ENCODE data around the gene DOHH.

The DOHH gene, protein sequence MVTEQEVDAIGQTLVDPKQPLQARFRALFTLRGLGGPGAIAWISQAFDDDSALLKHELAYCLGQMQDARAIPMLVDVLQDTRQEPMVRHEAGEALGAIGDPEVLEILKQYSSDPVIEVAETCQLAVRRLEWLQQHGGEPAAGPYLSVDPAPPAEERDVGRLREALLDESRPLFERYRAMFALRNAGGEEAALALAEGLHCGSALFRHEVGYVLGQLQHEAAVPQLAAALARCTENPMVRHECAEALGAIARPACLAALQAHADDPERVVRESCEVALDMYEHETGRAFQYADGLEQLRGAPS

DNA sequence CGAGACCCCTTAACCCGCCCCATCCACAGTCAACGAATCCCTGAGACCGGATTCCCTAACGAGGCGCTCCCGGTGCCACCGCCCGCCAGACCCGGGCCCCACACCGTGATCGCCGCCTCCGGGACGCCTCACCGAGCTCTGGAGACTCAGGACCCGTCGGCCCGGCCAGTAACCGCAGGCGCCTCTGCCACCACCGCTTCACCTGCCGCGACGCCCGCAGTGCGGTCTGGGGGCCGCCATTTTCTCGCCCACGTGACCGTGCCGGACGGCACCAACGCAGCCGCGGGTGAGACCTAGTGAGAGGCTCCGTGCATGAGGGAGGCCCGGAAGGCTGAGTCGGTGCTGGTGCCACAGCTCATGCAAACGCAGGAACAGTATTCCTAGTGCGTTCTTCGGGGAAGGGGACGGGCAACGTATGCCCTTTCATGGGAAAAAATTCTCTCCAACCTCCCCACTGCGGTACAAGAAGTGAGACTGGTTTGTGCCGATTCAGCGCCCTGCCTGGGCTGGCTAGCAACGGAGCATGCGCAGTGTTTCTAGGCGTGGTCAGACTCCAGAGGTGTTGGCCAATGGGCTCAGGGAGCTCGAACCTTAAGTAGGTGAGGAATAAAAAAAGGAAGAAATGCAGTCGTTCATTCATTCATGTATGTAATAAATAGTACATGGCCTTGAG is at the start of gene DOHH:
Gene DOHH (minus strand): TSS at position 246 of the 673 bp plus-strand sequence. CDS start 3,860 bp downstream, outside the sequence.
- in situ Hi-C loops (cut with HindIII; ENCODE audit: low sequenced_read_pairs), result no loop called here

DNA sequence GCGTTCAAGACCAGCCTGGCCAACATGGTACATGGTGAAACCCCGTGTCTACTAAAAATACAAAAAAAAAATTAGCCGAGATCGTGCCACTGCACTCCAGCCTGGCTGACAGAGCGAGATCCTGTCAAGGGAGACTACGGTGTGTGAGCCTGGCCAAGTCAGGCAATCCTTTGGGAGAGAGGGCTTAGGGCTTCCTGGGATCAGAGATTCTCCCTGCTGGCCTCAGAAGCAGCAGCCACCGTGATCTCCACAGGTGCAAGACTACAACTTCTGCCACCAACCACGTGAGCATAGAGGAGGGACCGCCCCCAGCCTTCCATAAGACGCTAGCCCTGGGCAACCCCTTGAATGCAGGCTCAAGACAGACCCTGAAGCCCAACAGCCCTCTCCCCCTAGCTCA is 49.3 kb upstream of the DOHH start:
- in situ Hi-C loops (cut with HindIII; ENCODE audit: low sequenced_read_pairs), result no loop called here

DNA sequence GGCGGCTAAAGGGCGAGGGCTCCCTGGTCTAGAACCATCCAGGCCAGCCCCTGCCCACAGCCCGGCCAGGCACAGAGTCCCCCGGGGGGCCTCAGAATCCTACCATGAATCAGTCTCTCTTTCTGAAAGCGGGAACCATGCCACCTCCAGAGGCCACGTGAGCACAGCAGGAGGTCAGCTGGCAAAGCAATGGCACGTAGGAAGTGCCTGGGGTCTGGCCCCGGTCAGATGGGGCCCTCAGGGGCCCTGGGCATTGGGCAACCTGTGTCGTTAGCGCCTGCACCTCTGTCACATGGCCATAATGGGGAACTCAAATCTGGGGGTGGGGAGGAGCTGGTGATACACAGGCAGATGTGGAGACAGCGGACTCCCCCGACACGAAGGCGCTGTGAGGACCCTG is 48.1 kb upstream of the DOHH start:
- in situ Hi-C loops (cut with HindIII; ENCODE audit: low sequenced_read_pairs), result no loop called here

DNA sequence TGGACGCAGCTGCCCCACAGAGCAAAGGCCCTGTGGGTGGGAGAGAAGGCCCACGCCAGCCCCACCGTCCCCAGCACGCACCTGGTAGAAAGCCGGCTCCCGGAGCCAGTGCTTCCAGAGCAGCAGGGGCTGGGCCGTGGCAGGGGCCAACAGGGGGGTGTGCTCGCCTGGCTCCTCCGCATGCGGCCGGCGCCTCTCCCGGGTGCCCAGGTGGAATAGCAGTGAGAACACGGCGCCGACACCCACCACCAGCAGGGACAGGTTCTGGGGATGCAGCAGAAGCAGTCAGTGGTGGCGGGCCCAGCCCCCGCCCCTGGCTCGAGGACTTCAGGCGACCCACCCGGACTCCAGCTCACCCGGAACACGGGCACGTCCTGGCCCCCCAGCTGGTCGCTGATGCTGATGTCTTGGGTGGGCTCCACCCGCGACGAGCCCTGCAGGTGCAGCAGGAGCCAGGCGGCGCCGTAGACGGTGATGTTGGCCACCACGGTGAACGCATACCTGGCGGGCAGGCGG is 47.4 kb upstream of the DOHH start:
- in situ Hi-C loops (cut with HindIII; ENCODE audit: low sequenced_read_pairs), result no loop called here

DNA sequence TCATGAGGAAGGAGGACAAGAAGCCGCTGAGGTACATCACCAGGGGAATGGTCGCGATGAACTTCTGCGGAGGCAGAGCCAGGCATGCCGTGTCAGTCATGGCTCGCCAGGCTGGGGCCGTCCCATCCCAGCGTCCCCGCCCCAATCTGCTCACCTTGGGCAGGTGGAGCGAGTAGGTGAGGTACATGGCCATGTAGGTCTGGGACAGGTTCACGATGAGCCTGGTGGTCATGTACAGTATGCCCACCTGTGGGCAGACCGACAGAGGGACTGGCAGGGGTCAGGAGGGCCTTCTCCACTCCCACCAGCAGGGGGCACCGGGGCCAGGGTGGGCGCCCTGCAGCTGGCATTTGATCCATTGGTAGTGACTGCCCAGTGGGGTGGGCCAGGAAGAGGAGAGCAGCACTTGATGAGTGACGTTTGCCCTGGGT is 46.8 kb upstream of the DOHH start:
- in situ Hi-C loops (cut with HindIII; ENCODE audit: low sequenced_read_pairs), result no loop called here

DNA sequence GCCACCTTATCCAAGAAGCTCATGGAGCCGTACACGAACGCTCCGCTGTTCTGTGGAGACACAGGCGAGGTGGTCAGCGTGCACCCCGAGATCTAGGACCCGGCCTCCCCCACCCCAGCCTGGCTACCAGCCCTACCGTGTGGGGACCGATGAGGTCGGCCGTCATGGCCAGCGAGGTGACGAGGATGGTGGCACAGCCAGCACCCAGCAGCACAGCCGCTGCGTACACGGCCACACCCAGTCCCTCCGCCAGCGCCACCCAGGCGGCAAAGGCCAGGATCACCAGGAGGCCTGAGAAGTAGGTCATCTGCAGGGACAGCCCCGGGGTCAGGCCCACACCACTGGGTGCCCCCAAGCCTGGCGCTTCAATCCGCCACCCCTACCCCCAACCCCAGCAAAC is 45.6 kb upstream of the DOHH start:
- in situ Hi-C loops (cut with HindIII; ENCODE audit: low sequenced_read_pairs), result no loop called here

DNA sequence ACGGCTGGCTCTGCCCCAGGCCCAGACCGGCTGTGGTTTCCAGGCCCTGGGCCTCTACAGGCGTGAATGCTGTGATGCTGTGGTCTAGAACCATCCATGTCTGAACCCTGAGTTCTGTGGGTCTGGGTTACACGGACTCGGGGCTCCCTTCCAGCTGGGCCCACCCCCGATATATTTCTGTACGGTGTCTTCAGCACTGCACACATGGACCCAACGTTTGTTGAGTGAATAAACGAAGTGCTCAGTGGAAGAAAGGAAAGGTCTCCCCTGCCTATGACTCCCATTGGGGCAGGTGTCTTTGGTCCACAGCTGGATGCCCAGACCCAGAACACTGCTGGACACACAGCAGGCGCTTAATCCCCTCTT is 45.2 kb upstream of the DOHH start:
- in situ Hi-C loops (cut with HindIII; ENCODE audit: low sequenced_read_pairs), result no loop called here

DNA sequence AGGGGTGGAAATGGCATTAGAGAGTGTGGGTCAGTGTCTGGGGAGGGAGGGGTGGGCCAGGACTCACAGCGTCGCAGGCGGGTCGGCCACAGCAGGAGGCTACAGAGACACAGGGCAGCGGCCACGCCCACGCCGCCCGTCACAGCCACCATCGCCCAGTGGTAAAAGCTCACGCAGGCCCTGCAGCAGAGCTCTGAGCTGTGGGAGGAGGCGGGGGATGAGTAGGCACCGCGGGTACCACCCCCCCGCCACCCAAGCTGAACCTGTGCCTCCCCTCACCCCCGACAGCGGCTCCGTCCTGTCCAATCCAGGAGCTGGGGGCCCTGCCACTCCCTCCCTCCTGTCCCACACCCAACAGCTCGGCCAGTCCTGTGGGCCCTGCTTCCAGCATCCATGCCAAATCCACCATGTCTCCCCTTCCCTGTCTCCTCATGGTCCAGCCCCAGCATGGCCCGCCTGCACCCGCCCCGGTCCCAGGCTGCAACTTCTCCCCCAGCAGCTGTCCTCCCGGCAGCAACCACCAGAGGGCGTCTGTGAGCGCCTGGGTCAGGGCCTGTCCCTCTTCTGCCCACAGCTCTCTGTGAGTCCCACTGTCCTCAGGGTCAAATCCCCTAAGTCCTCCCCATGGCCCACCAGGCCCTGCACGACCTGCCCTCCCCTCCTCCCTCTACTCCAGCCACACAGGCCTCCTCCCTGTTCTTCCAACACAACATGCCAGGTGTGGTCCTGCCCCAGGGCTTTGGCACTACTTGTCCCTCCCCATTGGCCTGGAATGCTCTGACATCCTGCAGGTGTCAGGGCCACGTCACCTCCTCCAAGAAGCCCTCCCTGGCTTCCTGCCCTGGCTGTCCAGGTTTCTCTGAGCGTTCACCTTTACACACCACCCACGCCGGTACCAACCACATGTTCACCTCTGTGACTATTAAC is 44.5 kb upstream of the DOHH start:
- in situ Hi-C loops (cut with HindIII; ENCODE audit: low sequenced_read_pairs), result no loop called here

DNA sequence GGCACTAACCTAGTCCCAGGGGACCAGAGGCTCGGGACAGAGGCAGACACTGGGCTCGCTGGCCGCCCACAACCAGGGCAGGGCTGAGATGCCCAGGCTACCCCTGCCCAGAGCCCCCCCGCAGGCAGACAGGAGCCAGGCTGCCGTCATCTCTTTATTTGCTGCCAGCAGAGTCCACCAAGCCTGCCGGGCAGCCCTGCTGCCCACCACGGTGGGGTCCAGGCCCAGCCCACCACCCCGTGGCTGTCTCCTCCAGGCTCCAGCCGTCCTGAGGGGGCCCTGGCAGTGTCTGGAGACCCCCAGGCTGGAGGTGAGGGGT is 43.5 kb upstream of the DOHH start:
- in situ Hi-C loops (cut with HindIII; ENCODE audit: low sequenced_read_pairs), result no loop called here

DNA sequence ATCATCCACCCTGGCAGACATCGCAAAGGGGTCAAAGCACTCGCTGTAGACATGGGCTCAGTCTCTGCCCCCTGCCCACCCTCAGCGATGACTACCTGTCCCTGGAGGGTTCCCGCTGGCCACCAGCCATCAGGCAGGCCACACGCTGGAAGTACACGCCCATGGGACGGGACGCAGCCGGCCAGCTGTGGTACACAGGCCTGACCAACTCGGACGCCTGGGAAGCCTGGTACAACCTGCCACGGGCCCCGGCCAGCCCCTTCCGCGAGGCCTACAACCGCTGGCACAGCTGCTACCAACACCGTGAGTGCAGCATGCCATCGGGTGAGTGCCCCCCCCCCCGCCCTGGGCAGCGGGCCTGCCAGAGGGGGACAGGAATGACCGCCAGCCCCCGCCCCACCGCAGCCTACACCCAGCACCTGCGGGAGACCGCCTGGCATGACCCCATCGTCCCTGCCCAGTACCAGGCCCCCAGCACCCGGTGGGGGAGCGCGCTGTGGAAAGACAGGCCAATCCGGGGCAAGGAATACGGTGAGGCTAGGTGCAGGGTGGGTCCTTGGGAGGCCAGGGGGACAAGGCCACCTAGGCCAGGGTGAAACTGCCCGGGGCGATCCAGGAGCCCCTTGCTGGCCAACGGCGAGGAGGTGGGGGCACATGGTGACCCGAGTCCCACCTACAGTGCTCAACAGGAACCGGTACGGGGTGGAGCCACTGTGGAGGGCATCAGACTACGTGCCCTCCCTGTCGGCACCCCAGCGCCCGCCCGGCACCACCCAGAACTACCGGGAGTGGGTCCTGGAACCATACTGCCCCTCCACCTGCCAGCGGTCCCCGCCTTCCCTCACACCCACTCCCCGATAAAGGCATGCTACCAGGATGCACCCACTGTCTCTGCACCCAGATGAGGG is 42.9 kb upstream of the DOHH start:
- in situ Hi-C loops (cut with HindIII; ENCODE audit: low sequenced_read_pairs), result no loop called here

DNA sequence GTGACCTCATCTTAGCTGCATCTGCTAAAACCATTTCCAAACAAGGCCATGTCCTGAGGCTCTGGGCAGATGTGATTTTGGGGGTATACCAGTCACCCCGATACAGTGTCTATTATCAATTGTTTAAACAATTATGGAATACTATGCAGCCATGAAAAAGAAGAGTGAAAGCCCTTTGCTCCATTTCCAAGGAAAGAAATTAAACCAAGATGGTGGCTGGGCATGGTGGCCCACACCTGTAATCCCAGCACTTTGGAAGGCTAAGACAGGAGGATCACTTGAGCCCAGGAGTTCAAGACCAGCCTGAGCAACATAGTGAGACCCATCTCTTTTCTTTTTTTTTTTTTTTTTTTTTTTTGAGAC is 39.3 kb upstream of the DOHH start:
- in situ Hi-C loops (cut with HindIII; ENCODE audit: low sequenced_read_pairs), result loop anchor here (5.0 kb wide), 2 partner anchors 38 to 88 kb away; partner anchors contain the start of gene CACTIN

DNA sequence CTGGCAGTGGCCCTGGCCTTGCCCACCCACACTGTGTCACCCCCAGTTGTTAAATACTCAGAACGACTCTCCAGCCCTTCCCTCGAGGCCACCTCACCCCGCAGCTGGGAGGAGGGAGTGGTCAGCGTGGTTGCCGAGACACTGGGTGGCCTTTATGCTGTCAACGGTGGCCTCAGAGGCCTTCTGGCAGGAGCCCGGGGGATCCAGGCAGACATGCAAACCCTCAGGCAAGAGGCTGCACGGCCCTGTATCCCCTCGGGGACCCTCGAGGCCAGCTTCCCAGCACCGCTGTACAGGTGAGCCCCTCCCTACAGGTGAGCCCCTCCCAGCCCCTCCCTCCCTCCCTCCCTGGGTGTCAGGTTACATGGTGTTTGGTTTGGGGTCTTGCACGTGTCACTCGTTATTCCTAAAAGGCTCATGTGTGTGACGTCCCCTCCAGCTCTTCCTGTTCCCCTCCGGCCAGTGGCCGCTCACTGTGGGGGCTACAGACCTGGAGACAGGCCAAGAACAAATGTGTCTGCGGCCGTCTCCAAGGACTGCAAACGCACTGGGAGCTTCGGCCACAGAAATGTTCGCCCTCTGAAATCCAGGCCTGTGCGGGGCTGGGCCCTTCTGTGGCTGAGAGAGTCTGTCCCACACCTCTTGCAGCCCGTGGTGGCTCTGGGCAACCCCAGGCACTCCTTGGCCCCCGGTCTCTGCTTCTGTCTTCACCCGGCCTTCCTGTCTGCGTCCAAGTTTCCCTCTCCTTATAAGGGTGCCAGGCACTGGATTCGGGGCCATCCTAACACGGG is 38.7 kb upstream of the DOHH start, which contains the start of gene TEKTIP1:
Gene TEKTIP1 (plus strand): TSS at position 210 of the 791 bp plus-strand sequence. CDS start 4 bp downstream, at position 214.
- in situ Hi-C loops (cut with HindIII; ENCODE audit: low sequenced_read_pairs), result loop anchor here (5.0 kb wide), 2 partner anchors 38 to 88 kb away; partner anchors contain the start of gene CACTIN

DNA sequence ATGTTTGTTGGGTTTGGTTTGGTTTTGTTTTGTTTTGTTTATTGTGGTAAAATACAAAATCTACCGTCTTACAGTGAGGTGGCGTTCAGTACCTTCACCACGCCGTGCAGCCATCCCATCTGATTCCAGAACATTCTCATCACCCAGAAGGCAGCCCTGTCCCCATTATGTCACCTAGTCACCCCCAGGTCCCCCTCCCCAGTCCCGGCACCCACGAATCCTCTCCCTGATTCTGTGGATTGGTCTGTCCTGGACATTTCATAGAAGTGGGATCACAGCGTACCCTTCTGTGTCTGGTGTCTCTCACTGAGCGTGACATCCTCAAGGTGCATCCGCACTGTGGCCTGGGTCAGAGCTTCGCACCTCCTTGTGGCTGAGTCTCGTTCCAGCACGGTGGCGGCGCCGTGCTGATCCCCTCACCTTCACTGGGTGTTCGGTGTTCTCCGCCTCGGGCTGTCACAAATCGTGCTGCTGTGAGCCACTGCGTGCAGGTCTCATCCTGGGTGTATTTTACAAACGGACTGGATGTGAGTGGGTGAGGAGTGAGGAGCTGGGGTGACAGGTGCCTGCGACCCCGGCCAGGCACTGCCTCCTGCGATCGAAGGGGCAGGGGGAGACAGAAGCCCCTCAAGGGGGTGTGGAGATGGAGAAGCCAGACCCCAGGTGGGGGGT is 37.9 kb upstream of the DOHH start:
- in situ Hi-C loops (cut with HindIII; ENCODE audit: low sequenced_read_pairs), result loop anchor here (5.0 kb wide), 2 partner anchors 39 to 89 kb away; partner anchors contain the start of gene CACTIN

DNA sequence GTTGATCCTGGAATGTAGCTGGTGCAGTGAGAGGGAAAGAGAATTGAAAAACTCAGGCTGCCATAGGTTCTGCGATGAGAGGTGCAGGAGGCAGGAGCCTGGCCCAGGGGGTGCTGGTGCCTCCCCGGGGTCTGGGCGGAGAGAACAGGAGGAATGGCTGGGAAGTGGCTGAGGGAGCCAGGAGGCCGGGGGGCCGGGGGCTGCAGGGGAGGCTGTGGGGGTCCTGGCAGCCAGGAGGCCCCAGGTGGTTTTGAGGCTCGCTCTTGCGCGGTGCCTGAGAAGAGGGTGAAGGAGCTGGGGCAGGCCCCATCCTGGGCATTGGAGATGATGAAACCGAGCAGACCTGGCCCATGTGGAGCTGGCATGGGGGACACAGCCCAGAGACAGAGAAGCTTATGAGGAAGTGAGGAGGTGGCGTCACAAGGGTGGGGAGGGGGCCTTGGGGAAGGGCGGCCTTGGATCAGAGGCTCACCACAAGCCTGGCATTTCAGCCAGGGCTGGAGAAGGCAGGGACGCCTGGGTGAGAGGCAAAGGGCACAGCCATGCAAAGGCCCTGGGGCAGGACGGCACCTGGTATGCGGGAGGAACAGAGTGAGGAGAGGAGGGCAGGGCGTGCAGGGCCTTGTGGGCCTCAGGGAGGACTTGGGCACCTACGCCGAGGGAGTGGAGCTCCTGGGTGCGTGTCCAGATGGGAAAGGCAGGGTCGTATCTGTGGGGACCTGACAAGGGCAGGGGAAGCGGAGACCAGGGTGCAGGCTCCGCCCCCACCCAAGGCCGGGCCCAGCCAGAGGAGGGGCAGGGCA is 37.2 kb upstream of the DOHH start:
- in situ Hi-C loops (cut with HindIII; ENCODE audit: low sequenced_read_pairs), result loop anchor here (5.0 kb wide), 2 partner anchors 40 to 90 kb away; partner anchors contain the start of gene CACTIN

DNA sequence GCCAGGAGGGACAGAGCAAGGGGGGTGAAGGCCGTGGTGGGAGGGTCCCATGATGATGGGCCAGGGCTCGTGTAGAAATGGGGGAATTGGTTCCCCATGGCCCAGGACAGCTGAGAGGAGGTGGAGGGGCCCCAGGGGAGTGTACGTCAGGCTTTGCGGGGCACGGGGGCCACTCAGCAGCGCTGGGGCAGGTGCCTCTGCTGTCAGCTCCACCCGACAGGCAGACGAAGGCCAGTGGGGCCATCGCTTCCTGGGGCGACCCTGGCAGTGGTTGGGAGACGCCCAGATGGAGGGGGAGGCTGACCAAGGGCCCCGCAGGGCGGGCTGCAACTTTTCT is 36.6 kb upstream of the DOHH start:
- in situ Hi-C loops (cut with HindIII; ENCODE audit: low sequenced_read_pairs), result loop anchor here (5.0 kb wide), 2 partner anchors 40 to 90 kb away; partner anchors contain the start of gene CACTIN

DNA sequence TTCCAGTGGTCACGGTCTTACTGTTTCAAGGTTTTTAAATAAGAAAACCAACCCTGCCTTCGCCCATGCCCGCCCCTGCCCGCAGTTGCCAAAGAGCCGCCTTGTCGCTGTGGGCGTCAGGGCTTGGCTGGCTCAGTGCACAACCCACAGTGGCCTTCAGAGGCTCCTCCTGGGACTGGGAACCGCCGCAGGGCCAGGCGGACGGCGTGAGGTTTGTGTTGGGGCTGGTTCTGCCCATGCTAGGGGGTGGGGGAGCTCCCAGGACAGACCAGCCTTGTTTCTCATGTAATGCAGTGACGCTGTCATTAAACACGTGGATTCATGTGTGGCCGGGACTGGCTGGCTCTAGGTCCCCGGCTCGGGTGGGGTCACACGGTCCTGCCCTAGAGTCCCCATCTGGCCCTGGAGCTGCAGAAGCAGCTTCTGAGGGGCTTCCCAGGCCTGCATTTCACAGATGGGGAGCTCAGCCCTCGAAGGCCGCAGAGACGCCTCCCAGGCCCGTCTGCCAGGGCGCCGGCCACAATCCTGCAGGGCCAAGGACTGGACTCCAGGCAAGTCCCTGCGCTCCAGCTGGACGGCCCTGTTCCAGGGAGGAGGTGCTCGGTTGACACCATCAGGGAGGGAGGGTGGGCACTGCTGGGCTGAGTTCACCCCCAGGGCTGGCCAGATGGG is 36.1 kb upstream of the DOHH start:
- in situ Hi-C loops (cut with HindIII; ENCODE audit: low sequenced_read_pairs), result loop anchor here (5.0 kb wide), 2 partner anchors 41 to 91 kb away; partner anchors contain the start of gene CACTIN

DNA sequence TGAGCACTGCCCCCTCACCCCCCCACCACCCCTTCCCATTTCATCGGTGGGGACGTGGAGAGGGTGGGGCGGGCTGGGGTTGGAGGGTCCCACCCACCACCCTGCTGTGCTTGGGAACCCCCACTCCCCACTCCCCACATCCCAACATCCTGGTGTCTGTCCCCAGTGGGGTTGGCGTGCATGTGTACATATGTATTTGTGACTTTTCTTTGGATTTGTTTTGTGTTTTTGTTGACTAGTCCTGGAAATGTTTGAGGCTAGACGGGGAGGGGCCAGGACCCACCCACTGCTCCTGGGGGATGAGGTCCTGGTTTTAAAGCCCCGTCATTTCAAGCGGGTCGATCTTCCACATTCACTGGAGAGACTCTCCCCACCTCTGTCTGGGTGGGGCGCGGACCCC is 35.5 kb upstream of the DOHH start:
- in situ Hi-C loops (cut with HindIII; ENCODE audit: low sequenced_read_pairs), result loop anchor here (5.0 kb wide), 2 partner anchors 41 to 91 kb away; partner anchors contain the start of gene CACTIN
